HG03175 (cell line): ENCODE measurements around the gene SNRPA.
"Not testable (repeated sequence)": the region's sequence is repeated elsewhere in the genome, so short reads cannot be mapped to it uniquely, and the experiment has no call there.

ENCODE experiments used
- ATAC-seq: cut with Tn5 transposase; IDR thresholded peaks from one replicate; pipeline ENCODE4 v1.9.1; 2021; ENCODE audit warnings: mild to moderate bottlenecking, moderate library complexity; ENCODE audit not compliant: unreplicated experiment

SNRPA gene

GRCh38 chr19:40812571-40812970, 61.6 kb downstream of the SNRPA start:
- ATAC-seq, result not testable (repeated sequence)

DNA sequence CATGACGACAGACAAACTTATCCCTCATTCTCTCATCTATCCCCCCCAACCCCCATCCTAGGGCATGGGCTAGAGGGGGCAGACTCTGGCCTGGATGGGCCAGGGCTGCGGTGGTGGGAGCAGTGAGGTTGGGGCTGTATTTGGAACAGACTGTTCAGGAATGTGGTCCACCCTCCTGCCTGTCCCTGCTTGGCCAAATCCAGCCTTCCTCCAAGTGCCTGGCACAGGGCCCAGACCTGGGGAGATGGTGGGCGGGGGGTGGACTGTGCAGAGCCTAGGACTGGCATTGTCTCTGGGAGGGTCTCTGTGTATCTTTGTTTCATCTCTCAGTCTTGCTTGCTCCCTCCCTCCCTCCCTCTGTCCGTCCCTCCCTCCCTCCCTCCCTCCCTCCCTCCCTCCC, 62.2 kb downstream of the SNRPA start:
- no peak for ATAC-seq
